Astrocyte (in vitro differentiated cells and primary cell): ENCODE measurements around the gene VEGFB. TPM values are rescaled to one million over a fixed set of nuclear protein-coding genes. Genes with fewer than 3 reads are reported as not detected.
A peak's percentile ranks its signal among the peaks of the same experiment; 100 is the strongest.

Source experiments
- DNase-seq: peaks from one replicate; pipeline ENCODE4 v3.0.0-alpha.2; 2010; ENCODE audit warnings: low read depth
- FAIRE-seq: peaks from 2 replicates; lab custom pipeline; 2011; peaks lifted over from hg19 to GRCh38; lab: Jason Lieb, UNC
- H2AFZ ChIP-seq: 2 replicates; pipeline ENCODE4 v1.6.0; 2012; ENCODE audit warnings: low read depth, low read length, inconsistent platforms
- H3K27ac ChIP-seq: 2 replicates; pipeline ENCODE4 v1.5.1; 2011; ENCODE audit warnings: low read depth, low read length, inconsistent platforms
- H3K27me3 ChIP-seq: 2 replicates; pipeline ENCODE4 v1.6.0; 2011; ENCODE audit warnings: low read length, inconsistent platforms; ENCODE audit not compliant: insufficient read depth
- H3K36me3 ChIP-seq: 2 replicates; pipeline ENCODE4 v1.5.1; 2011; ENCODE audit warnings: low read length, inconsistent platforms; ENCODE audit not compliant: insufficient read depth
- H3K4me1 ChIP-seq: 2 replicates; pipeline ENCODE4 v1.5.1; 2011; ENCODE audit warnings: low read length, inconsistent platforms; ENCODE audit not compliant: insufficient read depth
- H3K4me2 ChIP-seq: 2 replicates; pipeline ENCODE4 v1.6.0; 2012; ENCODE audit warnings: low read length, inconsistent platforms
- H3K4me3 ChIP-seq: 2 replicates; pipeline ENCODE4 v1.5.1; 2011; ENCODE audit warnings: low read depth, mild to moderate bottlenecking, low read length, inconsistent platforms; ENCODE audit not compliant: insufficient read depth
- H3K79me2 ChIP-seq: 2 replicates; pipeline ENCODE4 v1.6.0; 2012; ENCODE audit warnings: mild to moderate bottlenecking, low read length, inconsistent platforms; ENCODE audit not compliant: insufficient read depth
- H3K9ac ChIP-seq: 2 replicates; pipeline ENCODE4 v1.6.0; 2012; ENCODE audit warnings: mild to moderate bottlenecking, low read length, inconsistent platforms
- H3K9me3 ChIP-seq: 2 replicates; pipeline ENCODE4 v1.5.1; 2012; ENCODE audit warnings: low read depth, mild to moderate bottlenecking, low read length, inconsistent platforms; ENCODE audit not compliant: insufficient read depth
- H4K20me1 ChIP-seq: 2 replicates; pipeline ENCODE4 v1.6.0; 2012; ENCODE audit warnings: low read length, inconsistent platforms; ENCODE audit not compliant: insufficient read depth
- H3K27ac Mint-ChIP-seq: one replicate; pipeline ENCODE4 v1.8.0; 2021; ENCODE audit warnings: mild to moderate bottlenecking, mixed read lengths; ENCODE audit not compliant: unreplicated experiment
- H3K27me3 Mint-ChIP-seq: one replicate; pipeline ENCODE4 v1.8.0; 2021; ENCODE audit warnings: low read depth, mixed read lengths; ENCODE audit not compliant: unreplicated experiment
- H3K36me3 Mint-ChIP-seq: one replicate; pipeline ENCODE4 v1.8.0; 2021; ENCODE audit warnings: low read depth, mixed read lengths; ENCODE audit not compliant: unreplicated experiment
- H3K4me1 Mint-ChIP-seq: one replicate; pipeline ENCODE4 v1.8.0; 2021; ENCODE audit warnings: low read depth, mixed read lengths; ENCODE audit not compliant: unreplicated experiment
- H3K4me3 Mint-ChIP-seq: one replicate; pipeline ENCODE4 v1.8.0; 2021; ENCODE audit warnings: mild to moderate bottlenecking, moderate library complexity, mixed read lengths; ENCODE audit not compliant: unreplicated experiment
- H3K9me3 Mint-ChIP-seq: one replicate; pipeline ENCODE4 v1.8.0; 2021; ENCODE audit warnings: mild to moderate bottlenecking, mixed read lengths; ENCODE audit not compliant: unreplicated experiment
- CTCF ChIP-seq: IDR thresholded peaks from 2 replicates; pipeline ENCODE4 v1.5.1; 2011; ENCODE audit warnings: low read depth, mild to moderate bottlenecking, inconsistent platforms, low read length, moderate library complexity; ENCODE audit not compliant: insufficient read depth
- EZH2 ChIP-seq: IDR thresholded peaks from 2 replicates; pipeline ENCODE4 v1.6.1; 2012; ENCODE audit warnings: mild to moderate bottlenecking, low read length, inconsistent platforms; ENCODE audit not compliant: insufficient read depth
- total RNA-seq: library from RNA; stranded (reverse); gene quantifications from 2 replicates; pipeline ENCODE4 v1.2.1, GENCODE V29; 2021

VEGFB gene
- total RNA-seq, 1 donor from 2014 or later, result 30.4 TPM

GRCh38 chr11:64267207-64267945, 33.0 kb downstream of the VEGFB start:
- H3K4me3 Mint-ChIP-seq, result no peak overlapping the region
- Histone ChIP-seq H2AFZ (no peak overlapping the region), H3K27me3 (no peaks in the 10 kb centered on the region), H4K20me1 (peaks cover 22% of the 10 kb centered on the region), H3K4me2 (no peak overlapping the region), H3K36me3 (peaks cover 11% of the 10 kb centered on the region), H3K79me2 (peaks cover 3% of the 10 kb centered on the region), H3K4me1 (peaks cover 44% of the 10 kb centered on the region), H3K9me3 (no peaks in the 10 kb centered on the region), H3K4me3 (no peak overlapping the region), H3K9ac (no peak overlapping the region), H3K27ac (no peak overlapping the region)
- no peaks in the 10 kb centered on the region for H3K27me3 Mint-ChIP-seq
- TF ChIP-seq EZH2 (no peak), CTCF (no peak)
- peaks cover 5% of the 10 kb centered on the region for H3K36me3 Mint-ChIP-seq
- H3K9me3 Mint-ChIP-seq, result no peaks in the 10 kb centered on the region
- DNase-seq (no peak), FAIRE-seq (no peak)
- peak overlapping the region; percentile 86 for H3K27ac Mint-ChIP-seq
- peaks cover 23% of the 10 kb centered on the region for H3K4me1 Mint-ChIP-seq

DNA sequence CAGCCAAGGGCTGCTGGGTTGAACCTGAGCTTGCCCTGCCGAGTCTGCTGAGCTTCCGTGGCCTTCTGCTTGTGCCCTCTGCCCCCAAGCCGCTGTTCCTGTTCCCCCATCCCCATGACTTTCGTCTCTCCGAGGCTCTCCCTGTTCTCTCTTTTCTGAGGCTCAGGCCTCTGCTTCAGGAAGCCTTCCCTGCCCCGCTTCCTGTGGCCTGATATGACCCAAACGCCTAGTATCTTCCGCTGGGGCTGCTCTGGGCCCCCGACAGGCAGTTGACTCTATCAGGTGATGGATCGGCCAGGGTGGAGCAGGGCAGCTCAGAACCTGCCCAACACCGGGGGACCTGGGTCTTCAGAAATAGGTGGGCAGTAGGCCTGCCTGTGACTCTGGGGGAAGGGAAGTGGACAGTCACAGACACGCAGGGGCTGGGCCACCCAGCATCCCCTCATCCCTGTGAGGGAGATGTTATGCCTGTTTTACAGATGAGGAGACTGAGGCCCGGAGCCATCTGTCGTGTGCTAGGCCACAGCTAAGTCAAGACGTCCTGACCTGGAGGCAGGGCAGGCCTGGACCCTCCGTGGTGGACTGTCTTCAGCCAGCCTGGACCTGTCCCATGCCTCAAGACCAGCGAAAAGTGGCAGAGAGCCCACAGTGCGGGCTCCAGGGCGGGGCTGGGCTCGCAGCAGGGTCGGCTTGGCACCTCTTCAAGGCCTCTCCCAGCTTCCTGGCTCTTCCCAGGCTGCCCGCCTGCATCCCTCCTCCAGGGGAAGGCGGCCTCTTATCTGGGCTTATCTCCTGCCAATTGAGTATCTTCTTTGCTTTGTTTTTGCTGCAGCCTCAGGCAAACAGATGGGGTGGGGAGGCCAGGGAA, 33.9 kb downstream of the VEGFB start:
- Mint-ChIP-seq H3K36me3 (peaks cover 2% of the 10 kb centered on the region), H3K4me1 (peaks cover 17% of the 10 kb centered on the region), H3K4me3 (peak overlapping the region; percentile 87), H3K27me3 (no peaks in the 10 kb centered on the region), H3K27ac (peak overlapping the region; percentile 86), H3K9me3 (no peaks in the 10 kb centered on the region)
- peak overlapping the region; percentile 89 for H3K4me2 ChIP-seq
- H3K79me2 ChIP-seq, result peaks cover 5% of the 10 kb centered on the region
- peaks cover 18% of the 10 kb centered on the region for H4K20me1 ChIP-seq
- H3K4me1 ChIP-seq, result peaks cover 36% of the 10 kb centered on the region
- DNase-seq, result peak; percentile 46
- H3K36me3 ChIP-seq, result peaks cover 8% of the 10 kb centered on the region
- H3K27ac ChIP-seq, result peak overlapping the region; percentile 80
- FAIRE-seq, result no peak
- no peaks in the 10 kb centered on the region for H3K27me3 ChIP-seq
- no peak overlapping the region for H2AFZ ChIP-seq
- TF ChIP-seq EZH2 (no peak), CTCF (no peak)
- H3K4me3 ChIP-seq, result no peak overlapping the region
- no peaks in the 10 kb centered on the region for H3K9me3 ChIP-seq
- peak overlapping the region; percentile 81 for H3K9ac ChIP-seq
